GM12872 (cell line): ENCODE measurements around the gene ACAP3.

Experiments
- CTCF ChIP-seq: IDR thresholded peaks from 3 replicates; pipeline ENCODE4 v1.5.1; 2011; ENCODE audit warnings: low read depth, mild to moderate bottlenecking, low read length, moderate library complexity; ENCODE audit not compliant: insufficient read depth

The ACAP3 gene

DNA sequence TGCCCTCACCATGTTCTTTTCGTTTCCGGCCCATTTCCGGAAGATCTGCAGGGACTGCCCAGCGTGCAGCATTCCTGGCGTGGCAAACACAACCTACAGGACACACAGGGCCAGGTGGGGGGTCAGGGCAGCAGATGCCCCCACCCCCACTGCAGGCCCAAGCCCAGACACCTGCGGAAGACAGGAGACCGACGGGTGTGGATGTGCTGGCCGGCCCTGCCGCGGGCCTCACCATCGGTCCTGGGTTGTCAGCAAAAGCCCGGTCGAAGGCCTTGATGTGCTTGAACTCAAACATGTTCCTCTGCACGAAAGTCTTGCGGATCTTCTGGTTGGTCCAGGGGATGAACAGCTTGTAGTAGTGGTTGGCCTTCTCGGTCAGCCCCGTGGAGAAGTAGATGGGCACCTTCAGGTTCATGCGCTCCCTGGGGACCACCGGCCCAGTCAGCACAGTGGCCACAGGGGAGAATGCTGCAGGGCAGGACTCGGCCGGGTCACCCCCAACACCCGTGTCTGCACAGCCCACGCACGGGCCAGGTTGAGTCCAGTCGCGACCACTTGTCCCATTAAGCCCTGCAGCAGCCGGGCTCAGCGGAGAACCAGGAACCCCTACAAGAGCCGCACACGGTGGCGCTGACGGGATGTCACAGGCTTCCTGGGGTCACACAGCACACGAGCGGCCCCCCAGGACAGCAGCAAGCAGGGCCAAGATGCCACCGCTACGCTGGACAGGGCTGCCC, 5.9 kb upstream of the ACAP3 start:
- no peak for TF ChIP-seq CTCF

DNA sequence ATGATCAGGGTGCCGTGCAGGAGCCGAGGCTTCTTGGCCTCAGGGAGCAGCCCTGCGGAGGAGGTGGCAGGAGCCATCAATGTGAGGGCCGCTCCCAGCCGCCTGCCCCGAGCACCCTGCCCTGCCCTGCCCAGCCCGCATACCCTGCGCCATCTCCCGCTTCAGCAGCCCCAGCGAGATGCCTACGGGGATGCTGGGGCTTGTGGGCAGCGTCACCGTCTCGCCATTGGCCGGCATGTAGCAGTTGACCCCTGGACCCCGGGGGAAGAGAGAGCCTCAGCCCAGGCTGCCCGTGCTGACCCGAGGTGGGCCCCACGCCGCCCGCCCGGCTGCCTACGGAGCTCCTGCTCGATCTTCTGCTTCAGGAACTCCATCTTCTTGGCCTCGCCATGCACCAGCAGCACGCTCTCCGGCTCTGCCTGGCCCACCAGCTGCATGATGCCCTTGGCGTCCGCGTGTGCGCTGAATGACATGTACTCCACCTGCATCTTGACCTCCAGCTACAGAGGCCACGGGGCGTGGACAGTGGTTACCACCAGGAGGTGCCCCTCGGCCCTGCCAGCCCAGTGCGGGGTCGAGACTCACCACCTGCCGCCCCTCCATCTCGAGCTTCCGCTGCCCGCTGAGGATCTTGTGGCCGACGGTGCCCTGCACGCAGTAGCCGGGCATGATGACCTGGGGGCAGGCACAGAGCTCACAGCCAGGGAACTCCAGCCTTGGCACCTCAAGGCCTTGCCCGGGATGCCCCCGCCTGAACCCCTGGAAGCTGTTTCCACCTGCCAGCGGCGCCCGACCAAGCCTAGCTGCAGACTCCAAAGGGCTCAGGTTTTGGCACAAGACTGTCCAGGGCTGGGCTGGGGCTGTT, 5.0 kb upstream of the ACAP3 start:
- TF ChIP-seq CTCF = no peak

DNA sequence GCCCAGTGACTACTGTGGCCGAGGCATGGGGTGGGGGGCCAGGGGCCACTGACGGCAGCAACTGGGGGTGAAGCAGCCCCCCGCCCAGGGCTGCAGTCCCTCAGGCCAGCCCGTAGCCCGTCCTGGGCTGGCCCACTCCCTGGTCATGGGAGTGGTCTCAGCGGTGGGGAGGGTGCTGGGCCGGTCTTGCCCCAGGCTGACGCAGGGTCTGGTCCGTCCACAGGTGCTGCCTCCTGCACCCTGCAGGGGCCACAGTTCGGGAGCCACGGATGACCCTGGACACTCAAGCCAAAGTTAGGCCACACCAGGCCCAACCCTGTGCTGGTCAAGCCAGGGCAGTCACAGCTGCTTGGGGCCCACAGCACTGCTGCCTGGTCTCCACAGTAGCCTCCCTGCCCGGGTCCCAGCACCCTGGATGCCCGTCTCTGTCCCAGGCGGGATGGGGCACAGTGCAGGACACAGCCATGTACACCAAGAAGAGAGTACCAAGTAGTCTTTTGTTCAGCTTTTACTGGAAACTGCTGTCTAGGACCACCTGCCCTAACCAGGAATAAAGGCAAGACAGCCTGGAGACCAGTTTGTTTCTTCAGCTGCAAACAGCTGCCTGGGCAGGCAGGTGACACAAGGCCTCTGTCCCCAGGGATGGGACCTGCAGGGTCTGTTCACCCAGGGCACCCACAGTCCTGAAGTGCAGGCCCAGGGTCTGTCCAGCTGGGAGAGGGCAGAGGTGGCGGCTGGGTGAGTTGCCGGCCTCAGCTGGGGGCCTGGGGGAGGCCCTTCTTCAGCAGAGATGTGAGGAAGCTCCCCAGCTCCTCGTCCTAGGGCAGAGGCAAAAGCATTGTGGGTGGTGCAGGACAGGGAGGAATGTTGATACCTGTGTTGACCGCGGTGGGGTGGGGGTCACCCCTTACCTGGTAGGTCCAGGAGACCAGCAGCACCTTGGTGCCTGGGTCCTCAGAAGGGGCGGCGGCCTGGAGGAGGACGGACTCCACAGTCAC, 3.7 kb upstream of the ACAP3 start:
- TF ChIP-seq CTCF = no peak

DNA sequence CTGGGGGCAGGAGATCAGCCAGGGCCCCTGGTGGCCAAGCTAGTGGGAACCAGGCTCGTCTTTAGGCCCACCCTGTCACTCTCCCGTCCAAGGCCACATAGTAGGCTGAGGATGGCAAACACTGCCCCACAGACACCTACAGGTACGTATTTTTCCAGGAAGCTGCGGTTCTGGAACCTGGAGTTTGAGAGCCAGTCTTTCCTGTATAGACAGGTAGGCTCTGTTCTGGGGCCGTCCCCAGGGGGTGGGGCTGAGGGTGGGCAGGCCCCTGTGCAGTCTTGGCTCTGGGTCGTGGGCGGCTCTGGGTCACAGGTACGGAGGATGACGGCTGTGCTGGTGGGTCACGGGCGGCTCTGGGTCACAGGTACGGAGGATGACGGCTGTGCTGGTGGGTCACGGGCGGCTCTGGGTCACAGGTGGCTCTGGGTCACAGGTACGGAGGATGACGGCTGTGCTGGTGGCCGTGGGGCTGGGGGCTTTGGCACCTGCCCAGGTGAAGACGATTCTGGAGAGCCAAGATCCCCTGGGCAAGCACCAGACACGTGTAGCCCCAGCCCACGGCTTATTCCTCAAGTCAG, 2.8 kb upstream of the ACAP3 start:
- no peak for TF ChIP-seq CTCF

DNA sequence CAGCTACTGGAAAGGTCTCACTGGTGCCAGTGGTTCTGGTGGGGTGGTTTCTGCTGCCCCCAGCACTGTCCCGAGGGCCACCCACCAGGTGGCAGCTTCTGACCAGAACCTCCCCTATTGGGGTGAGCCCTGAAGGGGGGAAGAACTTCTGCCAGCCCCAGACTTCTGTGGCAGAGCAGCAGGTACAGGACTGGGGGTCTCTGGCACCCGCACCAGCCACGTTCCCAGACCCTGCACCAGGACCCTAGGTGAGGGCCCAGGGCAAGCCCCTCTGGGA, 2.3 kb upstream of the ACAP3 start:
- TF ChIP-seq CTCF = no peak

- no peak for TF ChIP-seq CTCF
These were observed 1.8 kb upstream of the ACAP3 start for GRCh38 chr1:1309251-1310108.
